GM12878 (cell line): ENCODE data around the gene FSTL1. TPM values are rescaled to one million over a fixed set of nuclear protein-coding genes. Genes with fewer than 3 reads are reported as not detected.

ENCODE experiments used
- ATAC-seq: fragments of 200-7000 bp; cut with Tn5 transposase; 3 replicates; pipeline ENCODE4 v1.9.1; 2020; ENCODE audit warnings: mild to moderate bottlenecking, moderate library complexity
- BruUV-seq: library from RNA; stranded (reverse); fragments of 400-500 nt; replicated peaks from 2 replicates; lab custom pipeline; 2021; lab: Mats Ljungman, UMichigan
- CTCF ChIA-PET: fragments of 300-600 bp; sonication (Branson Sonifier 250); formaldehyde crosslinking; extraction: SDS; loops from one replicate; lab custom pipeline; 2021; ENCODE audit warnings: inconsistent platforms; lab: Yijun Ruan, JAX
- POLR2A ChIA-PET: fragments of 350-600 bp; formaldehyde crosslinking; extraction: SDS; loops from one replicate; lab custom pipeline; 2021; ENCODE audit warnings: inconsistent platforms; lab: Charles Lee
- RAD21 ChIA-PET: fragments of 300-600 bp; sonication (Branson Sonifier 250); formaldehyde crosslinking; loops from one replicate; lab custom pipeline; 2023; ENCODE audit warnings: antibody characterized with exemption; ENCODE audit not compliant: unreplicated experiment; lab: Charles Lee
- SMC1A ChIA-PET: fragments of 300-600 bp; sonication (Branson Sonifier 250); formaldehyde crosslinking; loops from one replicate; lab custom pipeline; 2023; ENCODE audit not compliant: unreplicated experiment, uncharacterized antibody; lab: Charles Lee
- DNase-seq: peaks from one replicate; pipeline ENCODE4 v3.0.0-alpha.2; 2011; ENCODE audit warnings: low read depth, low spot score
- FAIRE-seq: peaks from 3 replicates; lab custom pipeline; 2011; peaks lifted over from hg19 to GRCh38; lab: Jason Lieb, UNC
- H2AFZ ChIP-seq: 2 replicates; pipeline ENCODE4 v1.6.0; 2011; ENCODE audit warnings: low read depth, low read length, control low read depth; ENCODE audit not compliant: control insufficient read depth
- H3K27ac ChIP-seq: 2 replicates; pipeline ENCODE4 v1.5.1; 2011; ENCODE audit warnings: control low read depth; ENCODE audit not compliant: control insufficient read depth, insufficient read depth
- H3K27me3 ChIP-seq, 2 experiments: replicated peaks in 1 of 2; 2 replicates each; pipeline versions ENCODE4 v1.6.0 to v1.6.1; 2011; ENCODE audit warnings: low read length in 1 of 2; ENCODE audit not compliant: control insufficient read depth in 2 of 2, insufficient read depth in 2 of 2
- H3K36me3 ChIP-seq, 2 experiments: 2 replicates each; pipeline ENCODE4 v1.5.1; 2011; ENCODE audit warnings: low read length in 1 of 2; ENCODE audit not compliant: control insufficient read depth in 2 of 2, insufficient read depth in 2 of 2
- H3K4me1 ChIP-seq: 2 replicates; pipeline ENCODE4 v1.6.1; 2011; ENCODE audit warnings: mild to moderate bottlenecking, low read length, moderate library complexity, mixed read lengths; ENCODE audit not compliant: control insufficient read depth, insufficient read depth
- H3K4me2 ChIP-seq: 2 replicates; pipeline ENCODE4 v1.6.0; 2011; ENCODE audit warnings: control low read depth; ENCODE audit not compliant: control insufficient read depth, insufficient read depth
- H3K4me3 ChIP-seq: fragments of 200-600 bp; sonication (generic); 2 replicates; pipeline ENCODE4 v1.5.1; 2016
- H3K79me2 ChIP-seq: 2 replicates; pipeline ENCODE4 v1.6.0; 2011; ENCODE audit warnings: low read length; ENCODE audit not compliant: control insufficient read depth, insufficient read depth
- H3K9ac ChIP-seq: 2 replicates; pipeline ENCODE4 v1.8.0; 2011; ENCODE audit warnings: low read length, control low read depth, mixed read lengths; ENCODE audit not compliant: control insufficient read depth, insufficient read depth
- H3K9me3 ChIP-seq: replicated peaks from 3 replicates; pipeline ENCODE4 v1.5.1; 2011; ENCODE audit warnings: mild to moderate bottlenecking, low read length; ENCODE audit not compliant: control insufficient read depth, insufficient read depth
- H4K20me1 ChIP-seq: 2 replicates; pipeline ENCODE4 v1.6.0; 2011; ENCODE audit not compliant: control insufficient read depth, insufficient read depth
- CHD4 ChIP-seq: fragments of 200-600 bp; sonication (generic); IDR thresholded peaks from 2 replicates; pipeline ENCODE4 v1.6.1; 2016; ENCODE audit warnings: mild to moderate bottlenecking
- FOXM1 ChIP-seq: IDR thresholded peaks from 2 replicates; pipeline ENCODE4 v1.6.1; 2012; ENCODE audit warnings: low read depth, mild to moderate bottlenecking, inconsistent platforms, low read length, moderate library complexity
- GABPA ChIP-seq: IDR thresholded peaks from 2 replicates; pipeline ENCODE4 v1.6.1; 2014; ENCODE audit warnings: antibody characterized with exemption, low read depth, mild to moderate bottlenecking, inconsistent platforms
- HDAC6 ChIP-seq: fragments of 200-600 bp; sonication (generic); IDR thresholded peaks from one replicate; pipeline ENCODE4 v1.8.0; 2017; ENCODE audit warnings: antibody characterized with exemption; ENCODE audit not compliant: unreplicated experiment
- JUNB ChIP-seq: IDR thresholded peaks from 2 replicates; pipeline ENCODE4 v1.6.1; 2016; ENCODE audit warnings: antibody characterized with exemption, mild to moderate bottlenecking
- MTA2 ChIP-seq: fragments of 450-650 bp; IDR thresholded peaks from 2 replicates; pipeline ENCODE4 v1.6.1; 2016; ENCODE audit warnings: low read depth, mild to moderate bottlenecking, moderate library complexity
- MXI1 ChIP-seq: fragments of 150-350 bp; IDR thresholded peaks from 2 replicates; pipeline ENCODE4 v1.6.1; 2011; ENCODE audit warnings: low read depth, mild to moderate bottlenecking, inconsistent platforms, low read length, improper control_type of control experiment
- POLR2AphosphoS2 ChIP-seq: IDR thresholded peaks from 2 replicates; pipeline ENCODE4 v1.6.1; 2011; ENCODE audit warnings: low read depth, mild to moderate bottlenecking, low read length, improper control_type of control experiment, moderate library complexity
- RAD21 ChIP-seq: IDR thresholded peaks from 2 replicates; pipeline ENCODE4 v1.6.1; 2011; ENCODE audit warnings: mild to moderate bottlenecking, low read depth, low read length, moderate library complexity; ENCODE audit not compliant: insufficient read depth
- RUNX3 ChIP-seq: IDR thresholded peaks from 2 replicates; pipeline ENCODE4 v1.6.1; 2012; ENCODE audit warnings: low read length, inconsistent platforms
- TCF7 ChIP-seq: IDR thresholded peaks from 2 replicates; pipeline ENCODE4 v1.6.1; 2014; ENCODE audit warnings: antibody characterized with exemption, borderline replicate concordance
- WGBS: methylation state at CpG from one replicate; pipeline ENCODE4 v1.1.6; 2016; ENCODE audit warnings: low lambda C conversion rate; ENCODE audit not compliant: insufficient replicate concordance, insufficient coverage; ENCODE audit errors: missing lambda C conversion rate; 5-methylcytosine and 5-hydroxymethylcytosine counted together
- in situ Hi-C: fragments of 300-500 bp; cut with MboI; formaldehyde crosslinking; loops from 9 replicates; pipeline ENCODE4 v1.14.3; 2018; ENCODE audit warnings: mixed read lengths
- intact Hi-C: fragments of 100-400 bp; cut with micrococcal nuclease; formaldehyde crosslinking; loops from one replicate; pipeline ENCODE4 v1.14.2; 2022; ENCODE audit not compliant: unreplicated experiment
- microRNA counts: library from miRNA; unstranded; fragments of <30 nt; microRNA quantifications from one replicate; lab custom pipeline; 2016
- polyA plus RNA-seq, 11 experiments: library from polyadenylated mRNA; depleted of rRNA in 4 of 11; unstranded in 6 of 11; stranded (reverse) in 5 of 11; fragments of >200 nt; fragmentation: Nextera tagmentation in 4 of 11; fragmentation: Illumina TruSeq in 1 of 11; extraction: Ambion mirVana in 4 of 11; extraction: Trizol in 1 of 11; gene quantifications; 1 replicate in 1 of 11; 2 replicates in 10 of 11; pipeline versions ENCODE4 v1.2.1 to v1.2.3, GENCODE V29; 2011 to 2016; ENCODE audit warnings: inconsistent platforms in 2 of 11, missing spikeins in 2 of 11, low read depth in 1 of 11
- total RNA-seq, 4 experiments: library from RNA; depleted of rRNA in 3 of 4; stranded (reverse); fragments of >200 nt in 3 of 4; fragmentation: Illumina TruSeq in 1 of 4; extraction: Trizol in 1 of 4; gene quantifications; 2 replicates each; pipeline versions ENCODE4 v1.2.1 to v1.2.3, GENCODE V29; 2013 to 2021
- TF ChIP-seq, protein P1 (sequence below): fragments of 450-650 bp; IDR thresholded peaks from 2 replicates; pipeline ENCODE4 v1.6.1; 2016; ENCODE audit warnings: mild to moderate bottlenecking
- TF ChIP-seq, protein P2 (sequence below): IDR thresholded peaks from 2 replicates; pipeline ENCODE4 v1.6.1; 2012; ENCODE audit warnings: low read depth, low read length, improper control_type of control experiment
- TF ChIP-seq, protein P3 (sequence below): IDR thresholded peaks from 2 replicates; pipeline ENCODE4 v1.6.1; 2011; ENCODE audit warnings: low read depth, mild to moderate bottlenecking, low read length, moderate library complexity, borderline replicate concordance; ENCODE audit errors: extremely low read depth

Gene FSTL1
- total and polyA plus RNA-seq, 10 of the 15 experiments (the other 5 are each of a cell fraction or from before 2014, with no cell fraction given), result 0.06 to 1.7 (median 0.32) TPM; not detected in 4

DNA sequence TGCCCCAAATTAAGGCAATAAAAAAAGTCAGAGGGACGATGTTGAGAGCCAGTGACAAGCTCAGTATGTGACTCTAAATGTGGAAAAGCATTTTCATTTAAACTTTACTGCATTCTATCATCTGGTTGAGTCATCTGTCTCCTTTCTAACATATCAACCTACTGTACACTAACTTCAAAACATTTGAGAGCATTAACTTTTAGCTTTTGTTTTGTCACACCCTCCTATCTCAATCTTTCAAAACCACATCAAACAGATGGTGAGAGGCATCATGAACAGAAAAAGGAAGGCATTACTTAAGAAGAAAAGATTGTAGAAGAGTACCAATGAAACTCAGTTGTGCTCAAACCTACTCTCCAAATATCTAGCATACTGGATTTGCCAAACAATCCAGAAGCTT is 106.4 kb downstream of the FSTL1 start:
- no peaks in the 10 kb centered on the region for H3K27me3 ChIP-seq
- ChIA-PET POLR2A (no interaction called here), CTCF (interaction anchor here (0.6 to 8.6 kb wide), 3 partner anchors 72 to 385 kb away, joined by 3 to 52 read pairs (median 3); no protein-coding TSS in a partner anchor), RAD21 (no interaction called here), SMC1A (interaction anchor here (1.1 to 1.7 kb wide), 5 partner anchors 8 to 73 kb away, joined by 3 to 5 read pairs (median 4); no protein-coding TSS in a partner anchor)
- no TSS peak for BruUV-seq
- intact Hi-C loops (no loop called here), in situ Hi-C loops (no loop called here)
- H3K4me3 ChIP-seq, result 0 out of 2 replicates have a peak overlapping the region, but pooled peaks have one; percentile 1
- H3K36me3 ChIP-seq, result peaks cover 7 to 9% of the 10 kb centered on the region in 2 experiments; a peak in 2 of 4 replicates
- H4K20me1 ChIP-seq, result no peaks in the 10 kb centered on the region; the same call in 1 of the 2 replicates
- ATAC-seq, result no peak
- H3K9ac ChIP-seq, result no peak overlapping the region
- 0% methylated on average over 1 of the region's 1 CpG for WGBS
- TF ChIP-seq, protein P1, sequence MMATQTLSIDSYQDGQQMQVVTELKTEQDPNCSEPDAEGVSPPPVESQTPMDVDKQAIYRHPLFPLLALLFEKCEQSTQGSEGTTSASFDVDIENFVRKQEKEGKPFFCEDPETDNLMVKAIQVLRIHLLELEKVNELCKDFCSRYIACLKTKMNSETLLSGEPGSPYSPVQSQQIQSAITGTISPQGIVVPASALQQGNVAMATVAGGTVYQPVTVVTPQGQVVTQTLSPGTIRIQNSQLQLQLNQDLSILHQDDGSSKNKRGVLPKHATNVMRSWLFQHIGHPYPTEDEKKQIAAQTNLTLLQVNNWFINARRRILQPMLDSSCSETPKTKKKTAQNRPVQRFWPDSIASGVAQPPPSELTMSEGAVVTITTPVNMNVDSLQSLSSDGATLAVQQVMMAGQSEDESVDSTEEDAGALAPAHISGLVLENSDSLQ, result no peak
- TF ChIP-seq MTA2, result no peak
- no peak for TF ChIP-seq HDAC6
- TF ChIP-seq POLR2AphosphoS2, result no peak
- TF ChIP-seq RAD21, result no peak
- TF ChIP-seq, protein P2, sequence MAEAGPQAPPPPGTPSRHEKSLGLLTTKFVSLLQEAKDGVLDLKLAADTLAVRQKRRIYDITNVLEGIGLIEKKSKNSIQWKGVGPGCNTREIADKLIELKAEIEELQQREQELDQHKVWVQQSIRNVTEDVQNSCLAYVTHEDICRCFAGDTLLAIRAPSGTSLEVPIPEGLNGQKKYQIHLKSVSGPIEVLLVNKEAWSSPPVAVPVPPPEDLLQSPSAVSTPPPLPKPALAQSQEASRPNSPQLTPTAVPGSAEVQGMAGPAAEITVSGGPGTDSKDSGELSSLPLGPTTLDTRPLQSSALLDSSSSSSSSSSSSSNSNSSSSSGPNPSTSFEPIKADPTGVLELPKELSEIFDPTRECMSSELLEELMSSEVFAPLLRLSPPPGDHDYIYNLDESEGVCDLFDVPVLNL, result no peak
- TF ChIP-seq, protein P3, sequence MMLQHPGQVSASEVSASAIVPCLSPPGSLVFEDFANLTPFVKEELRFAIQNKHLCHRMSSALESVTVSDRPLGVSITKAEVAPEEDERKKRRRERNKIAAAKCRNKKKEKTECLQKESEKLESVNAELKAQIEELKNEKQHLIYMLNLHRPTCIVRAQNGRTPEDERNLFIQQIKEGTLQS, result no peak
- peak; percentile 37; the same call in 1 of the 2 replicates for TF ChIP-seq JUNB
- 0 out of 2 replicates have a peak, but pooled peaks have one; percentile 13 for TF ChIP-seq GABPA
- no peak for TF ChIP-seq FOXM1
- peak; percentile 97 for TF ChIP-seq TCF7
- no peak for TF ChIP-seq CHD4
- TF ChIP-seq MXI1, result no peak
- TF ChIP-seq RUNX3, result peak; percentile 88
- TF ChIP-seq, all 136 proteins: peak for 4
- H3K79me2 ChIP-seq, result peaks cover 81% of the 10 kb centered on the region
- peak overlapping the region; percentile 49 for H3K4me2 ChIP-seq
- FAIRE-seq, result no peak
- no peak overlapping the region for H2AFZ ChIP-seq
- H3K27ac ChIP-seq, result peak overlapping the region; percentile 19
- DNase-seq, result no peak
- 0 out of 2 replicates have a peak, but pooled peaks cover 3% of the 10 kb centered on the region for H3K4me1 ChIP-seq
- H3K9me3 ChIP-seq, result peaks cover 23% of the 10 kb centered on the region

MicroRNAs encoded within 50 kb of the gene (microRNA counts, 767-probe panel; counts per million panel counts)
- microRNA hsa-miR-198 (lab: Ali Mortazavi, UCI), result 1,244 counts per million, percentile 41 among the panel's probes with 10 or more counts

Other genes with a start within 250 kb of the FSTL1 start
- 0.05 TPM in 1 of 2 replicates, not detected in the other for gene GPR156, start 165.8 kb downstream of the FSTL1 start, total RNA-seq (2014; rRNA removed)
- gene GPR156, start 165.8 kb downstream of the FSTL1 start, total RNA-seq (2014; rRNA removed; fragmentation: Illumina TruSeq; extraction: Trizol), result 0.09 and 0.14 TPM in 2 replicates
- 0.08 TPM in 1 of 2 replicates, not detected in the other for gene GPR156, start 165.8 kb downstream of the FSTL1 start, total RNA-seq (2021)
- gene GPR156, start 165.8 kb downstream of the FSTL1 start, polyA plus RNA-seq (2011; rRNA removed), result not detected in 2 replicates
- 0.15 TPM in 1 of 2 replicates, not detected in the other for gene GPR156, start 165.8 kb downstream of the FSTL1 start, polyA plus RNA-seq (2014; fragmentation: Illumina TruSeq; extraction: Trizol)
- not detected for gene GPR156, start 165.8 kb downstream of the FSTL1 start, polyA plus RNA-seq (2014; fragmentation: Nextera tagmentation; extraction: Ambion mirVana)
- gene GPR156, start 165.8 kb downstream of the FSTL1 start, polyA plus RNA-seq (2014; rRNA removed), result 0.13 TPM in 1 of 2 replicates, not detected in the other
- gene GPR156, start 165.8 kb downstream of the FSTL1 start, polyA plus RNA-seq (2016; fragmentation: Nextera tagmentation; extraction: Ambion mirVana), result not detected
- 28.5 and 33.2 TPM in 2 replicates for gene LRRC58, start 101.6 kb downstream of the FSTL1 start, total RNA-seq (2014; rRNA removed)
- 28.0 and 29.5 TPM in 2 replicates for gene LRRC58, start 101.6 kb downstream of the FSTL1 start, total RNA-seq (2014; rRNA removed; fragmentation: Illumina TruSeq; extraction: Trizol)
- gene LRRC58, start 101.6 kb downstream of the FSTL1 start, total RNA-seq (2021), result 17.9 and 19.7 TPM in 2 replicates
- gene LRRC58, start 101.6 kb downstream of the FSTL1 start, polyA plus RNA-seq (2011; rRNA removed), result 29.1 and 46.8 TPM in 2 replicates
- gene LRRC58, start 101.6 kb downstream of the FSTL1 start, polyA plus RNA-seq (2014; fragmentation: Illumina TruSeq; extraction: Trizol), result 25.0 and 28.0 TPM in 2 replicates
- 1 to 10 TPM; 7.7 to 8.0 TPM for gene LRRC58, start 101.6 kb downstream of the FSTL1 start, polyA plus RNA-seq (2014; fragmentation: Nextera tagmentation; extraction: Ambion mirVana)
- 12.9 and 14.8 TPM in 2 replicates for gene LRRC58, start 101.6 kb downstream of the FSTL1 start, polyA plus RNA-seq (2014; rRNA removed)
- gene LRRC58, start 101.6 kb downstream of the FSTL1 start, polyA plus RNA-seq (2016; fragmentation: Nextera tagmentation; extraction: Ambion mirVana), result 10 to 100 TPM; 17.7 to 17.9 TPM
- 215 and 229 TPM in 2 replicates for gene NDUFB4, start 145.3 kb upstream of the FSTL1 start, total RNA-seq (2014; rRNA removed)
- 412 and 416 TPM in 2 replicates for gene NDUFB4, start 145.3 kb upstream of the FSTL1 start, total RNA-seq (2014; rRNA removed; fragmentation: Illumina TruSeq; extraction: Trizol)
- 155 and 159 TPM in 2 replicates for gene NDUFB4, start 145.3 kb upstream of the FSTL1 start, total RNA-seq (2021)
- 222 and 224 TPM in 2 replicates for gene NDUFB4, start 145.3 kb upstream of the FSTL1 start, polyA plus RNA-seq (2011; rRNA removed)
- gene NDUFB4, start 145.3 kb upstream of the FSTL1 start, polyA plus RNA-seq (2014; fragmentation: Illumina TruSeq; extraction: Trizol), result 213 and 297 TPM in 2 replicates
- gene NDUFB4, start 145.3 kb upstream of the FSTL1 start, polyA plus RNA-seq (2014; fragmentation: Nextera tagmentation; extraction: Ambion mirVana), result 100 to 1,000 TPM; 732 to 864 TPM
- gene NDUFB4, start 145.3 kb upstream of the FSTL1 start, polyA plus RNA-seq (2014; rRNA removed), result 284 and 363 TPM in 2 replicates
- 100 to 1,000 TPM; 410 to 445 TPM for gene NDUFB4, start 145.3 kb upstream of the FSTL1 start, polyA plus RNA-seq (2016; fragmentation: Nextera tagmentation; extraction: Ambion mirVana)
- 0.22 TPM in 1 of 2 replicates, not detected in the other for gene HGD, start 231.2 kb upstream of the FSTL1 start, total RNA-seq (2014; rRNA removed)
- gene HGD, start 231.2 kb upstream of the FSTL1 start, total RNA-seq (2014; rRNA removed; fragmentation: Illumina TruSeq; extraction: Trizol), result not detected in 2 replicates
- gene HGD, start 231.2 kb upstream of the FSTL1 start, total RNA-seq (2021), result 0.51 and 0.72 TPM in 2 replicates
- 0.18 and 0.27 TPM in 2 replicates for gene HGD, start 231.2 kb upstream of the FSTL1 start, polyA plus RNA-seq (2011; rRNA removed)
- gene HGD, start 231.2 kb upstream of the FSTL1 start, polyA plus RNA-seq (2014; fragmentation: Illumina TruSeq; extraction: Trizol), result 0.28 TPM in 1 of 2 replicates, not detected in the other
- not detected for gene HGD, start 231.2 kb upstream of the FSTL1 start, polyA plus RNA-seq (2014; fragmentation: Nextera tagmentation; extraction: Ambion mirVana)
- 0.25 and 0.81 TPM in 2 replicates for gene HGD, start 231.2 kb upstream of the FSTL1 start, polyA plus RNA-seq (2014; rRNA removed)
- gene HGD, start 231.2 kb upstream of the FSTL1 start, polyA plus RNA-seq (2016; fragmentation: Nextera tagmentation; extraction: Ambion mirVana), result not detected